Mononuclear cell (primary cell): ENCODE results near the gene PCYOX1L. TPM values are rescaled to one million over a fixed set of nuclear protein-coding genes. Genes with fewer than 3 reads are reported as not detected.
"Not testable (repeated sequence)": the region's sequence is repeated elsewhere in the genome, so short reads cannot be mapped to it uniquely, and the experiment has no call there.

Experiments used
- H3K27me3 ChIP-seq: 2 replicates; pipeline ENCODE4 v1.6.0; 2011; ENCODE audit warnings: low read length, control low read depth; ENCODE audit not compliant: insufficient read depth
- H3K4me1 ChIP-seq: 2 replicates; pipeline ENCODE4 v1.5.1; 2011; ENCODE audit warnings: mild to moderate bottlenecking, low read length, control low read depth; ENCODE audit not compliant: insufficient read depth
- H3K4me3 ChIP-seq: 2 replicates; pipeline ENCODE4 v1.5.1; 2011; ENCODE audit warnings: mild to moderate bottlenecking, low read length, moderate library complexity
- H3K9me3 ChIP-seq: 2 replicates; pipeline ENCODE4 v1.5.1; 2011; ENCODE audit warnings: low read depth, mild to moderate bottlenecking, control low read depth, low read length
- total RNA-seq: library from RNA; depleted of rRNA; stranded (reverse); fragments of >200 nt; gene quantifications from one replicate; pipeline ENCODE4 v1.2.3, GENCODE V29; 2012

The PCYOX1L gene
- total RNA-seq, 1 donor, result 9.2 TPM

DNA sequence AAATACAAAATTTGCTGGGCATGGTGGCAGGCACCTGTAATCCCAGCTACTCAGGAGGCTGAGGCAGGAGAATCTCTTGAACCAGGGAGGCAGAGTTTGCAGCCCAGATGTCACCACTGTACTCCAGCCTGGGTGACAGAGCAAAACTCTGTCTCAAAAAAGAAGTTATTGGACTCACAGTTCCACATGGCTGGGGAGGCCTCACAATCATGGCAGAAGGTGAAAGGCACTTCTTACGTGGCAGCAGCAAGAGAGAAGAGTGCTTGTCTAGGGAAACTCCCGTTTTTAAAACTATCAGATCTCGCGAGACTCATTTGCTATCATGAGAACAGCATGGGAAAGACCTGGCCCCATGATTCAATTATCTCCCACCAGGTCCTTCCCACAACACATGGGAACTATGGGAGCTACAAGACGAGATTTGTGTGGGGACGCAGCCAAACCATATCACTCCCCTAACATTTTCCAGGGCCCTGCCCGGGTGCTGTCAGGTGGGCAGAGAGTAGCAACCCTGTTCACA is 41.0 kb downstream of the PCYOX1L start:
- not testable (repeated sequence) for H3K9me3 ChIP-seq, H3K27me3 ChIP-seq, H3K4me3 ChIP-seq, H3K4me1 ChIP-seq

DNA sequence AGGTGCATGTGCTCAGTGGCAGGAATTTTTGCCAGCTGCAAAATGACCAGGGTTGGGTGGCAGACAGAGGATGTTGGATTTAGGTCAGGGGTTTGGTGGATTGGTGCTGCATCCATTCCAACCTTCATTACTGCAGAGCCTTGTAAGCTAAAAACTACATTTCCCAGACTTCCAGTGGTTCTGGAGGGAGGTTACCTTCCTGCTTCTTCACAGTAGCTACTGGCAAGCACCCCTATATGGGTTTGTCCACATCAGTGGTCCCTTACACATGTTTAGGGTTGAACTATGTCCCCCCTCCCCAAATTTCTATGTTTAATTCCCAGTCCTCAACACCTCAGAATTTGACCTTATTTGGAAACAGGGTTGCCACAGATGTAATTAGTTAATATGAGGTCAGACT is 41.9 kb downstream of the PCYOX1L start:
- Histone ChIP-seq H3K4me1 (no peaks in the 10 kb centered on the region), H3K9me3 (no peaks in the 10 kb centered on the region)

GRCh38 chr5:149400304-149400703 is 42.5 kb downstream of the PCYOX1L start:
- no peaks in the 10 kb centered on the region for H3K27me3 ChIP-seq
- H3K4me1 ChIP-seq, result no peaks in the 10 kb centered on the region
- H3K4me3 ChIP-seq, result no peak overlapping the region
- no peaks in the 10 kb centered on the region for H3K9me3 ChIP-seq

More for the DNA sequence above, 41.9 kb downstream of the PCYOX1L start:
- no peaks in the 10 kb centered on the region for H3K27me3 ChIP-seq
- H3K4me3 ChIP-seq, result no peak overlapping the region

GRCh38 chr5:149401051-149401450 is 43.2 kb downstream of the PCYOX1L start:
- Histone ChIP-seq H3K4me3 (no peak overlapping the region), H3K27me3 (no peaks in the 10 kb centered on the region), H3K4me1 (no peaks in the 10 kb centered on the region), H3K9me3 (no peaks in the 10 kb centered on the region)

GRCh38 chr5:149402291-149402690 is 44.4 kb downstream of the PCYOX1L start:
- H3K9me3 ChIP-seq, result no peaks in the 10 kb centered on the region
- H3K4me3 ChIP-seq, result no peak overlapping the region
- H3K27me3 ChIP-seq, result no peaks in the 10 kb centered on the region
- H3K4me1 ChIP-seq, result no peaks in the 10 kb centered on the region

DNA sequence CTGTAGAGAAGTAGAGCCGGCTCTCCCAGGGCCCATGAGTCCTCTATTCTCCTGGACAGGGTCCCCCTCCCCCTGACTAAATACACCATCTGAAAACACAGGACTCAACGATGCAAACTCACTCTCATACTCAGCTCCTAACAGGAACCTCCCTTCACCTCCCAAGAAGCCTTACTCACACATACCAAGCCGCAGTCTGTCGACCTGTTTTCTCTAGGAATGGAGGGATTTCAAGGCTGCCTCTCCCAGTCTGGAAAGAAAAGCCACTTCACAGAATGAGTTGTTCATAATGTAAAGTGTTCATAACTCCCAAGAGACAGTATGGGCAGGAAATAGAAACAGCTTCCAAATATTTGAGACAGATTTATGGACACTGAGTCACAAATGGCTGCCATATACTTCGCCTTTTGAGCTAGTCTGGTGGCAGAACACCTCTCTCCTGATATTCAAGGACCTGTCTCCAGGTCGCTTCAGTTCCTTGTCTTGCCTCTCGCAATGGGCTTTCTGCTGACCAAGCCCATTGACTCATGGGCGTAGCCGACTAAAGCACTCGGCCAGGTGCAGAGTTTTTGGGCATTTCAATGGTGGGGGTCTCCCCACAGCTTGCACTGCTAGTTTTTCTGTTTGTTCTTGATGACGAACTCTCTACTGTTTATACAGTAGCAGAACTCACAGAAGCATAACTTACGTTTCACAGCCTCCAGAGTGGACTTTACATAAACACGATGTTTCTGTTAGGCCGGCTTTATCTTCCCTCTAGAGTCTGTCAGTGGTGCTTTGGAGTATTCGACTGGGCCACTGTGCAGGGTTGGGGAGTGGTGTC is 46.3 kb downstream of the PCYOX1L start:
- H3K4me1 ChIP-seq, result no peaks in the 10 kb centered on the region
- no peaks in the 10 kb centered on the region for H3K27me3 ChIP-seq
- no peaks in the 10 kb centered on the region for H3K9me3 ChIP-seq
- no peak overlapping the region for H3K4me3 ChIP-seq

GRCh38 chr5:149404746-149405549 is 47.1 kb downstream of the PCYOX1L start:
- no peaks in the 10 kb centered on the region for H3K9me3 ChIP-seq
- no peak overlapping the region for H3K4me3 ChIP-seq
- no peaks in the 10 kb centered on the region for H3K27me3 ChIP-seq
- H3K4me1 ChIP-seq, result no peaks in the 10 kb centered on the region

DNA sequence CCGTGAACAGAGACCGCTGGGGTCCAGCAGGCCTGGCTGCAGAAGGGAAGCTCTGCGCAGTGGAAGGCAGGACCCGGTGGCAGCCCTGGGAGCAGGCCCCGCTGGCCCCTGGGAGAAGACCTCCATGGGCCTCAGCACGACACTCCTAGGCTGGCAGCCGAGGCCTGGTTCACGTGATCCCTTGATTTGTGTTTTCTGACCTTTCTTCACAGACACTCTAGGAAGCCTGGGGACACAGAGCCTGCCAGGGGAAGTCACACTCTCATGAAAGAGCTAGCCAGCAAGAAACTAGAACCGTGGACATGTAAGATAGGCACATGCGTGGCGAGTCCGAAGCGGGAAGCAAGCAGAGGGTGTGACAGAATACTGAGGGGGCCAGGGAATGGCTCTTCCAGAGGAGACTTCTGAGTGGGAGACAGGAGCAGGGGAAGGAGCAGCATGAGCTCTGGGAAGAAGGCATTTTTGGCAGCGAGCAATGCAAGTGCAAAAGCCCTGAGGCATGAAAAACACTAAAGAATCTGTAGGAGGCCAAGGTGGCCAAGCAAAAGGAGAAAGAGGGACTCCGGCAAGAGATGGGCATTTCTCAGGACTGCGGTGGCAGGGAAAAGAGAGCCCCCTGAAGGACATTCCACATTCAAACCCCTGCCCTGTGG is 47.8 kb downstream of the PCYOX1L start:
- H3K4me1 ChIP-seq, result no peaks in the 10 kb centered on the region
- H3K27me3 ChIP-seq, result no peaks in the 10 kb centered on the region
- H3K9me3 ChIP-seq, result no peaks in the 10 kb centered on the region
- no peak overlapping the region for H3K4me3 ChIP-seq

- H3K9me3 ChIP-seq, result no peaks in the 10 kb centered on the region
- H3K4me1 ChIP-seq, result no peaks in the 10 kb centered on the region
- no peak overlapping the region for H3K4me3 ChIP-seq
- no peaks in the 10 kb centered on the region for H3K27me3 ChIP-seq
Observed at GRCh38 chr5:149406203-149406978, 48.5 kb downstream of the PCYOX1L start.

DNA sequence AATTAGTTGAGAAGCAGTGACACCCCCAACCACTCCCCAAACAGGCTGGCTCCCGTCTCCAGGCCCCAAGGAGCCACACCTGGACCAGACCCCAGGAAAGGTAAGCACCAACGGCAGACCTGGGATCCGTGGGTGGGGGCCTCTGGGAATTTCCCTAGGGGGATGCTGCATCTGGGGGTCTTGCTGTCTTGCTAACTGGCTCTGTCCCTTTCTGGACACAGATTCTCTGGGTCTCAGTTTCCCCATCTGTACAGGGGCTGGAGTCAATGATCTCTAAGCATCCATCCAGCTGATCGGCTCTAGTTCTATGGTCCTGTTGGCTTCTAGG is 49.1 kb downstream of the PCYOX1L start:
- H3K4me3 ChIP-seq, result no peak overlapping the region
- no peaks in the 10 kb centered on the region for H3K9me3 ChIP-seq
- H3K4me1 ChIP-seq, result no peaks in the 10 kb centered on the region
- no peaks in the 10 kb centered on the region for H3K27me3 ChIP-seq

GRCh38 chr5:149407323-149408251 is 49.7 kb downstream of the PCYOX1L start:
- no peak overlapping the region for H3K4me3 ChIP-seq
- H3K9me3 ChIP-seq, result no peaks in the 10 kb centered on the region
- no peaks in the 10 kb centered on the region for H3K4me1 ChIP-seq
- no peaks in the 10 kb centered on the region for H3K27me3 ChIP-seq

GRCh38 chr5:149408252-149409099 is 50.6 kb downstream of the PCYOX1L start:
- H3K9me3 ChIP-seq, result no peaks in the 10 kb centered on the region
- H3K4me1 ChIP-seq, result no peaks in the 10 kb centered on the region
- no peaks in the 10 kb centered on the region for H3K27me3 ChIP-seq
- no peak overlapping the region for H3K4me3 ChIP-seq

- H3K4me3 ChIP-seq, result no peak overlapping the region
- H3K4me1 ChIP-seq, result no peaks in the 10 kb centered on the region
- H3K27me3 ChIP-seq, result no peaks in the 10 kb centered on the region
- H3K9me3 ChIP-seq, result no peaks in the 10 kb centered on the region
Observed at GRCh38 chr5:149409268-149409948, 51.6 kb downstream of the PCYOX1L start.
